GM21526 (cell line): ENCODE results near the gene DENND2A.

Experiments
- ATAC-seq: cut with Tn5 transposase; IDR thresholded peaks from one replicate; pipeline ENCODE4 v1.9.1; 2021; ENCODE audit warnings: moderate library complexity; ENCODE audit not compliant: unreplicated experiment, low FRiP score

DENND2A gene

GRCh38 chr7:140476698-140477261 is 163.8 kb downstream of the DENND2A start:
- no peak for ATAC-seq

GRCh38 chr7:140475747-140476333 is 164.8 kb downstream of the DENND2A start:
- ATAC-seq: no peak
